SH-SY5Y (cell line): Measurements from ENCODE around the gene ANKRD36B.
"Not testable (repeated sequence)": the region's sequence is repeated elsewhere in the genome, so short reads cannot be mapped to it uniquely, and the experiment has no call there.

Source experiments
- GATA2 ChIP-seq: IDR thresholded peaks from 2 replicates; pipeline ENCODE4 v1.6.1; 2011; ENCODE audit warnings: mild to moderate bottlenecking, low read depth, low read length
- GATA3 ChIP-seq: IDR thresholded peaks from 2 replicates; pipeline ENCODE4 v1.6.1; 2011; ENCODE audit warnings: low read depth, mild to moderate bottlenecking, low read length, moderate library complexity

Gene ANKRD36B

GRCh38 chr2:97589598-97590510 is at the start of gene ANKRD36B:
Gene ANKRD36B, minus strand, starts transcription at chr2:97589877. Its CDS starts 192 bp downstream, at chr2:97589685.
- not testable (repeated sequence) for TF ChIP-seq GATA2, GATA3

GRCh38 chr2:97617911-97618310 is 28.2 kb upstream of the ANKRD36B start:
- no peak for TF ChIP-seq GATA2

GRCh38 chr2:97546711-97547110 is 43.0 kb downstream of the ANKRD36B start:
- TF ChIP-seq GATA2 (no peak), GATA3 (no peak)
